ENCODE results near the gene RPL13.

Gene RPL13

DNA sequence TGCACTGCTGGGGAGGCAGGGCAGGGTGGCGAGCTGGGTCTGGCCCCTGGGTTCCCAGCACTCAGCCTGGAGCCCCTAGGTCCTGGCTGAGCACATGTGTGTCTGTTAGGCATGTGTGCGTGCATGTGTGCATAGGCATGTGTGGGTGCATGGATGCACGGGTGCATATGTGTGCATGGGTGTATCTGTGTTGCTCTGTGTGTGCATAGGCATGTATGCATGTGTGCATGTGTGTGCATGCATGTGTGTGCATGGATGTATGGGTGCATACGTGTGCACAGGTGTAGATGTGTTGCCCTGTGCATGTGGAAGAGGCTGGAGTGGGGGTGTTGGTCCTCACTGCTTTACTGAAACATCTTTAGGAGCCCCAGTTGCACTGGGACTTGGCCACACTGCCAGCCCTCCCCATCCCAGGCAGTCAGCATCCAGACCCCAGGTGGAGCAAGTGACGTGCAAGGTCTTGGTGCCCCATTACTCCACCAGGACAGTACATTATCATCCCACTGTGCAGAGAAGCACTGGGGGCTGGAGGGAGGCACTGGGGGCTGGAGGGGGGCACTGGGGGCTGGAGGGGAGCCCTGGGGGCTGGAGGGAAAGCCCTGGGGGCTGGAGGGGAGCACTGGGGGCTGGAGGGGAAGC, 42.6 kb downstream of the RPL13 start:
- no peaks in the 10 kb centered on the region for H3K36me3 ChIP-seq (ENCODE audit: control insufficient read depth, insufficient read depth, low read length)
- no peak overlapping the region for H3K27ac ChIP-seq (ENCODE audit: low read depth, low read length)
- no peak overlapping the region for H3K9ac ChIP-seq (ENCODE audit: low read length)
- peaks cover 5% of the 10 kb centered on the region for H3K27me3 ChIP-seq (ENCODE audit: control insufficient read depth, insufficient read depth, low read length)
- H3K4me1 ChIP-seq (ENCODE audit: control insufficient read depth, insufficient read depth, low read length): no peaks in the 10 kb centered on the region
- no peak overlapping the region for H3K4me3 ChIP-seq (ENCODE audit: low read length)

DNA sequence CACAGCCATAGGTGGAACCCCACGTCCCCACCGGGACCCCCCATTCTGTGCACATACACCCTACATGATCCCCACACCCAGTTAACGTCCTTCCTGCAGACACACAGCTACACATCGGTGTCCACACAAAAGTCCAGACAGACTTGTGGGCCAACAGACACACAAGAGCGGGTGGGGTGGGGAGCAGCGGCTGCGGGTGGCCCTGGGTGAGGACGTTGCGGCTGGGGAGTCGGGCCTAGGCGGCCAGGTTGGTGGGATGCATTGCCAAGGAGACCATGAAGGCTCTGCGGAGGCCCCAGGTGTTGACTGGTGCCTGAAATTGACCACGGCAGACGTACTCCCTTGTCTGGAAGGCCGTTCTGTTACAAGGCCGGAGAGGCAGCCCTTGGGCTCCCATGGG, 44.3 kb downstream of the RPL13 start:
- no peak overlapping the region for H3K4me3 ChIP-seq (ENCODE audit: low read length)
- peaks cover 5% of the 10 kb centered on the region for H3K27me3 ChIP-seq (ENCODE audit: control insufficient read depth, insufficient read depth, low read length)
- H3K27ac ChIP-seq (ENCODE audit: low read depth, low read length): no peak overlapping the region

DNA sequence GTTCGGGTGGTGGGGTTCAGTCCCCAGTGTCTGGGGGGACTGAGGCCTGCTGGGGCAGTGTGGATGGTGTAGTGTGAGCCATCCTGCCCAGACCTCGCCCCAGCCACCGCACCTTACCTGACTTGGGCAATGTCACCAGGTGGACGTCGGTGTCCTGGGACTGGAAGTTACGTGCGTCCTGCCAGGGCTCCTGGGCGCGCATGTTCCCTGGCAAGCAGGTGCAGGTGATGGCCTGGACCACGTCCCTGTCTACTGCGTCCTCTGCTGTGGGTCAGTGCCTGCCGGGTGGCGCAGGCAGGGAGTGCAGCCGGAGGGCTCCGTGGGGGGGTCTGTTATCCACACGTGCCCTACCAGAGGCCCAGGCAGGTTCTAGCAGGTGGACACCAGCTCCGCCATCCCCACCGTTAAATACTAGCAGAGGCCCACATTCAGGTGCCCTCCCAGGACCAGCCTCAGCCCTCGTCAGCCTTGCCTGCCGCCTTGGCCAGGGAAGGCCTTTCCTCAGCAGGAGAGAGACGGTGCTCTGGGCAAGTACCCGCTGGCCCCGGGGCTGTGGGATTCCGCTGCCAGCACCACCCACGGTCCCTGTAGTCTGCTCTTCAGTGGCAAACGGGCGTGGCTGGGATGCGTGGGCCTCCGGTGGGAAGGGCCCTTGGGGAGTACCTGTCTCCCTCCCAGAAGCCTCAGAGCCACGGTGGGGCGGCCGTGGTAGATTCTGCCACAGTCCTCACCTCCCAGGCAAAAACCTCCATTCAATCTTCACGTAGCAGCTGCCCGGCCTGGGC, 44.9 kb downstream of the RPL13 start:
- Histone ChIP-seq H3K4me3 (ENCODE audit: low read length) (no peak overlapping the region), H3K36me3 (ENCODE audit: control insufficient read depth, insufficient read depth, low read length) (no peaks in the 10 kb centered on the region), H3K27me3 (ENCODE audit: control insufficient read depth, insufficient read depth, low read length) (peaks cover 5% of the 10 kb centered on the region), H3K9ac (ENCODE audit: low read length) (no peak overlapping the region), H3K27ac (ENCODE audit: low read depth, low read length) (no peak overlapping the region), H3K4me1 (ENCODE audit: control insufficient read depth, insufficient read depth, low read length) (no peaks in the 10 kb centered on the region)

More for the DNA sequence above, 44.3 kb downstream of the RPL13 start:
- Histone ChIP-seq H3K9ac (ENCODE audit: low read length) (no peak overlapping the region), H3K4me1 (ENCODE audit: control insufficient read depth, insufficient read depth, low read length) (no peaks in the 10 kb centered on the region), H3K36me3 (ENCODE audit: control insufficient read depth, insufficient read depth, low read length) (no peaks in the 10 kb centered on the region)

DNA sequence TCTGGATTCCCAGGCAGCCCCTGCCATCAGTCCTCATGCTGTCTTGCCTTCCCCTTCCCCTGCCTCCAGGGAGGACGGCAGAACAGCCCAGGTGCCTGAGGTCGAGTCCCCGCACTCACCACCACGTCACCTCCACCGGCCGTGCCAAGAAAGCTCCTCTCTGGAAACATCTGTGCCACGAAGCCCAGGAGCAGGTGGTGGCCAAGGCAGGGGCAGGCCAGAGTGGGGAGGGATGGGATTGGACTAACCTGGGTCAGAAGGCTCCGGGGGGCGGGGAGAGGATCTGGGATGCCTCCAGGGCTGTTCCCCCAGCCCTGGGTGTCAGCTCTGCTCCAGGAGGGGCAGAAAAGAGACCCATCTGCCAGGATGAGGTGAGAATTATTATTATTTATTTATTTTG, 45.5 kb downstream of the RPL13 start:
- no peak overlapping the region for H3K9ac ChIP-seq (ENCODE audit: low read length)
- H3K36me3 ChIP-seq (ENCODE audit: control insufficient read depth, insufficient read depth, low read length): no peaks in the 10 kb centered on the region
- H3K27ac ChIP-seq (ENCODE audit: low read depth, low read length): no peak overlapping the region

DNA sequence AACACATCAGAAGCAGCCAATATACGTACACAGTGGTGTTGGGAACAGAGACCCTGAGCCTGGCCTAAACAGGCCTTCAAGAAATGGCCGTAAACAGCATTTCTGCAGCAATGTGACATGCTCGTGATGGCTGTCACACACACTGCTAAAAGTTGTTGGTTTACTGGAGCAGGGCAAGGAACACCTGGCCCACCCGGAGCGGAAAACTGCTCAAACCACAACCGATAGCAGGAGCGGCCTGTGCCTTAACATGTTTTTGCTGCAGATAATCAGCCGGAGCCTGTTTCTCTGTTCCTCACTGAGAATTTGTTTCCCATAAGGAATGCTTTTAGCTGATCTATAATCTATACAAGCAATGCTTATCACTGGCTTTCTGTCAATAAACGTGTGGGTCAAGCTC, 47.0 kb downstream of the RPL13 start:
- Histone ChIP-seq H3K4me1 (ENCODE audit: control insufficient read depth, insufficient read depth, low read length) (no peaks in the 10 kb centered on the region), H3K9ac (ENCODE audit: low read length) (no peak overlapping the region), H3K4me3 (ENCODE audit: low read length) (no peak overlapping the region), H3K36me3 (ENCODE audit: control insufficient read depth, insufficient read depth, low read length) (no peaks in the 10 kb centered on the region), H3K27ac (ENCODE audit: low read depth, low read length) (no peak overlapping the region), H3K27me3 (ENCODE audit: control insufficient read depth, insufficient read depth, low read length) (peaks cover 7% of the 10 kb centered on the region)

More for the DNA sequence above, 45.5 kb downstream of the RPL13 start:
- H3K27me3 ChIP-seq (ENCODE audit: control insufficient read depth, insufficient read depth, low read length): peaks cover 5% of the 10 kb centered on the region
- H3K4me1 ChIP-seq (ENCODE audit: control insufficient read depth, insufficient read depth, low read length): no peaks in the 10 kb centered on the region
- no peak overlapping the region for H3K4me3 ChIP-seq (ENCODE audit: low read length)

DNA sequence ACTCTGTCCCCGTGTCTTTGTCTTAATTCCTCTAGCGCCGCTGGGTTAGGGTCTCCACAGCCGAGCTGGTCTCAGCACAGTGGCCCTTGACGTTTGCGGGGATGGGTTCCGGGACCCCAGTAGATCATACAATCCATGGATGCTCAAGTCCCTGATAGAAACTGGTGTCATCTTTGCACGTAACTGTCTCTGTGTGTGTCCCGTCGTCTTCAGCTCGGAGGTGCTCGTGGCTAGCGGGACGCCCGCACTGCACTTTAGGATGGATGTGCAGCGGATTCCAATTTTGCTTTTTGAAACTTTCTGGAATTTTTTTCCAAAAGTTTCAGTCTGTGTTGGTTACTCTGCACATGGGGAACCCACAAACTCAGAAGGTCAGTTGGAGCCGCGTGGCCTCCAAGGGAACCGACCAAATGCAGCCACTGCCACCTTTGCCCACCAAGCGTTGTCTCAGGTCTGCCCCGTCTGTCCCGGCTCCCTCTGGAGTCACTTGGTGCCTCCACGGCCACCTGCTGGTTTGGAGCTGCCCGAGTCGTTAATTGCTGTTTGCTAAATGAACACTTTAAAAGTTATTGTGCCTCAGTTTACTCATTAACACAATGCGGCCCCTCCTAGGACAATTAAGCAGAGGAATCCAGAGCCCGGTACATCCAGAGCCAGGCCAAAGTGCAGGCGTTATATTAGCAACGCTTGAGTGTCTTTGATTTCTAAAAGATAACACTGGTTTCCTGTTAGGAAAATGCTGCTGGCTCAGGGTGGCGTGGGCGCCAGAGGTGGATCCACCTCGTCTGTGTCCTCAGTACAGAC, 47.7 kb downstream of the RPL13 start:
- no peak overlapping the region for H3K27ac ChIP-seq (ENCODE audit: low read depth, low read length)
- no peak overlapping the region for H3K9ac ChIP-seq (ENCODE audit: low read length)
- no peaks in the 10 kb centered on the region for H3K36me3 ChIP-seq (ENCODE audit: control insufficient read depth, insufficient read depth, low read length)
- H3K4me1 ChIP-seq (ENCODE audit: control insufficient read depth, insufficient read depth, low read length): no peaks in the 10 kb centered on the region
- peaks cover 6% of the 10 kb centered on the region for H3K27me3 ChIP-seq (ENCODE audit: control insufficient read depth, insufficient read depth, low read length)
- no peak overlapping the region for H3K4me3 ChIP-seq (ENCODE audit: low read length)

DNA sequence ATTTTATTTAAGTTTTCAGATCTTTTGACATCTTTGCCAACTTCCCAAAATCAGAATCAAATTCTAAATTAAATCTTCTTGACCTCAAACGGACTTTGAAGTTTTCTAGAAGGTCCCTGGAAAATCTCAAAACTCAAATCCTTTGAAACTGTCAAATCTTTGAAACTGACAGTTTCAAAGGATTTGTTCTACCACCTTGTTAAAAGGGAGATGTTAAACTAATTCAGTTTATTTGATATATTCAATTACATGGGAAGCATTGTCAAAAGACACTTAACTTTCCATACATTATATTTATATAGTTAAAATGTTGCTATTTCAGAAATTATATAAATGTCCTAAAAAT, 49.6 kb downstream of the RPL13 start:
- H3K36me3 ChIP-seq (ENCODE audit: control insufficient read depth, insufficient read depth, low read length): no peaks in the 10 kb centered on the region
- H3K4me1 ChIP-seq (ENCODE audit: control insufficient read depth, insufficient read depth, low read length): no peaks in the 10 kb centered on the region
- no peak overlapping the region for H3K9ac ChIP-seq (ENCODE audit: low read length)
- H3K27ac ChIP-seq (ENCODE audit: low read depth, low read length): no peak overlapping the region
- H3K27me3 ChIP-seq (ENCODE audit: control insufficient read depth, insufficient read depth, low read length): peaks cover 10% of the 10 kb centered on the region
- H3K4me3 ChIP-seq (ENCODE audit: low read length): no peak overlapping the region

DNA sequence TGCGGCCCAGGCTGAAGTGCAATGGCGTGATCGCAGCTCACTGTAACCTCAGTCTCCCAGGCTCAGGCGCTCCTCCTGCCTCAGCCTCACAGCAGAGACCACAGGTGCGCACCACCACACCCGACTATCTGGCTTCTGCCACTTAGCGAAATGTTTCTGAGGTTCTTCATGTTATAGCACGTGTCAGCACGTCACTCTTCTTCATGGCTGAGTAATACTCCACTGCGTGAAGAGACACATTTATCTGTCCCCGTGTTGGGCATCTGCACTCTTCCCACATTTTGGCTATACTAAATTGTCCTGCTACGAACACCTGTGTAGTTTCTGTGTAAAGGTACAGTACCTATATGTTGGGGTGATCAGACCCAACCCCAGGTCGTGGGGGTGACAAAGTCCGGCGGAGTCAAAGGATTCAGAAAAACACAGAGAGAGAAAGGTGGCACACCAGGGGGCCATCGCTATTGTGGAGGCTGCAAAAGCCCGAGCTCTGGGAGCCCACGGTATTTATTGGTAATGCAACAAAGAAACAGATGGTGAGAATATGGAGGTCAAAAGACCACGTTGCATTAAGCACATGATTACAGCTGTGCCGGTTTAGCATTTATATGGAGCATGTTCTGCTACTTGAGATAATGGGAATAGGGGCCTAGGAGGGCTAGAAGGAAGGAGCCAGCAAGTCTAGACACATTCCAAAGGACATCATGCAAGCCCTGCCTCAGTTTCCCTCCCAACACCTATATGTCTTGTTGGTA, 52.1 kb downstream of the RPL13 start:
- Histone ChIP-seq H3K4me1 (ENCODE audit: control insufficient read depth, insufficient read depth, low read length) (no peaks in the 10 kb centered on the region), H3K4me3 (ENCODE audit: low read length) (no peak overlapping the region), H3K27me3 (ENCODE audit: control insufficient read depth, insufficient read depth, low read length) (peaks cover 13% of the 10 kb centered on the region), H3K9ac (ENCODE audit: low read length) (no peak overlapping the region), H3K27ac (ENCODE audit: low read depth, low read length) (no peak overlapping the region), H3K36me3 (ENCODE audit: control insufficient read depth, insufficient read depth, low read length) (no peaks in the 10 kb centered on the region)

DNA sequence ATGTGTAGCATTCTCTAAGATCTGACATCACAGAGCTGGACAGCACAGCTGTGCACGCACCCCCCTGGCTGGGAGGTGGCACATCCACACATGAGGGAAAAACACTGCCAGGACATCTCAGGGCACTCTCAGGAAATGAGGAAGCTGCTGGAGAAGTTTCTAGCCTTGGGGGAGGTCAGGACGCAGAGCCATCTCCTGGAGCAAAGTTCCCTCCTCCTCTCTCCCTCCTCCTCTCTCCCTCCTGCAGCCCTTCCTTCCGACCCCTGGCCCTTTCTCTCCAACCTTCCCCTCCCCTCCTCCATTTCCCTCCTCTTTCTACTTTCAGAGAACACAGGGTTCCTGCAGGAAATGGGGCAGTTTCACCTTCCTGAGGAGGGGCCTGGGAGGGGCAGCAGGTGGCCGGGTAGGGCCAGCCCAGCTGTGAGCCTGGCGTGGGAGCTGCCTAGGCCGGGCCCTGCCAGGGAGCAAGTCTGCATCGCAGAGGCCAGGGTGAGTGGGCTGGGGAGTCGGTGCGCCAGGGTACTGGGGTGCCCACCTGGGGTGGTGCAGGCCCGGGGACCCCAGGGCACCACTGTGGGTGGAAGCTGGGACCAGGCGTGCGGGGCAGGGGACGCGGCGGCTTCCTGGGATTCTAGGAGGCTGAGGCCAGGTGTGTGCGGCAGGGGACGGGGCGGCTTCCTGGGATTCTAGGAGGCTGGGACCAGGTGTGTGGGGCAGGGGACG, 52.9 kb downstream of the RPL13 start, which contains the start of gene DPEP1:
DPEP1 (plus strand) TSS at position 412 of the 723 bp plus-strand sequence. CDS start 16,769 bp downstream, outside the sequence.
- Histone ChIP-seq H3K27ac (ENCODE audit: low read depth, low read length) (no peak within 1 kb of the TSS), H3K4me1 (ENCODE audit: control insufficient read depth, insufficient read depth, low read length) (no peaks in the 10 kb centered on the region), H3K9ac (ENCODE audit: low read length) (no peak within 1 kb of the TSS), H3K36me3 (ENCODE audit: control insufficient read depth, insufficient read depth, low read length) (no peaks in the 10 kb centered on the region), H3K4me3 (ENCODE audit: low read length) (no peak within 1 kb of the TSS), H3K27me3 (ENCODE audit: control insufficient read depth, insufficient read depth, low read length) (peaks cover 13% of the 10 kb centered on the region)

DNA sequence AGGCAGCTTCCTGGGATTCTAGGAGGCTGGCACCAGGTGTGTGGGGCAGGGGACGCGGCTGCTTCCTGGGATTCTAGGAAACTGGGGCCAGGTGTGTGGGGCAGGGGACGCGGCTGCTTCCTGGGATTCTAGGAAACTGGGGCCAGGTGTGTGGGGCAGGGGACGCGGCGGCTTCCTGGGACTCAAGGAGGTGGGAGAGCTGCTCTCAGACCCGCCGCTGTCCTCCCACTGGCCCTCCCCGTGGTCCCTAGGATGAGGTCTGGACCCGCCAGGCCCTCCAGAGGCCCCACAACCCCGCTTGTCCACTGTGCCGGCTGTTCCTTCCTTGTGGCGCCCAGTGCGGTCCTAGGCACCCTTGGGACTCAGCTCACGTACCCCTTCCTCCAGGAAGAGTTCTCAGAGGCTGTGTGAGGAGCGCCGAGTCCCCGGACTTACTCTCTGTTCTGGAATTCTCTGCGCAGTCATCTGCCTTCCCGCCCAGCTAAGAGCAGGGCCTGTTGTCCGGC, 53.5 kb downstream of the RPL13 start:
- H3K4me1 ChIP-seq (ENCODE audit: control insufficient read depth, insufficient read depth, low read length): no peaks in the 10 kb centered on the region
- H3K36me3 ChIP-seq (ENCODE audit: control insufficient read depth, insufficient read depth, low read length): no peaks in the 10 kb centered on the region
- no peak overlapping the region for H3K4me3 ChIP-seq (ENCODE audit: low read length)
- peaks cover 13% of the 10 kb centered on the region for H3K27me3 ChIP-seq (ENCODE audit: control insufficient read depth, insufficient read depth, low read length)
- no peak overlapping the region for H3K9ac ChIP-seq (ENCODE audit: low read length)
- H3K27ac ChIP-seq (ENCODE audit: low read depth, low read length): no peak overlapping the region
